ENCODE measurements around the gene ZNF197. TPM values are rescaled to one million over a fixed set of nuclear protein-coding genes. Genes with fewer than 3 reads are reported as not detected.

ZNF197 gene
- total and polyA plus RNA-seq, 2 of the 8 experiments (the other 6 are each of a cell fraction or from before 2014, with no cell fraction given): 3.9 to 16.8 TPM

- Histone ChIP-seq H3K36me3 (ENCODE audit: control insufficient read depth in 2 of 4, insufficient read depth in 4 of 4, low read length in 3 of 4) (peaks cover 17 to 50% (median 34%) of the 10 kb centered on the region in 4 experiments), H3K9me3 (ENCODE audit: insufficient read depth in 2 of 2, low read depth in 1 of 2, low read length in 1 of 2) (peaks cover 39 to 42% of the 10 kb centered on the region in 2 experiments), H3K27me3 (replicated peaks in 1 of 4; ENCODE audit: control insufficient read depth in 3 of 4, extremely low read depth in 1 of 4, insufficient read depth in 3 of 4, low read length in 3 of 4) (no peaks in the 10 kb centered on the region), H4K91ac (replicated peaks; ENCODE audit: insufficient read length, low read length) (no peak overlapping the region), H3K23ac (ENCODE audit: insufficient read length) (no peak overlapping the region), H3K9ac (replicated peaks in 1 of 4; ENCODE audit: extremely low read depth in 1 of 4, low read depth in 3 of 4, low read length in 3 of 4) (no peak overlapping the region), H3K18ac (ENCODE audit: extremely low read depth, low read length) (no peak overlapping the region), H2AK5ac (ENCODE audit: low read depth, low read length) (no peak overlapping the region), H2BK20ac (ENCODE audit: low read length) (no peak overlapping the region), H3K79me2 (ENCODE audit: control insufficient read depth in 1 of 2, insufficient read depth in 2 of 2, low read length in 2 of 2) (no peaks in the 10 kb centered on the region), H3K4me2 (ENCODE audit: insufficient read depth in 1 of 2, low read depth in 2 of 2, low read length in 2 of 2) (no peak overlapping the region), H4K5ac (ENCODE audit: insufficient read length, low read depth, low read length) (no peak overlapping the region), H2AFZ (ENCODE audit: low read length) (no peak overlapping the region), H3K4me1 (replicated peaks in 1 of 4; ENCODE audit: control insufficient read depth in 3 of 4, insufficient read depth in 4 of 4, low read length in 3 of 4) (no peaks in the 10 kb centered on the region), H3K4me3 (ENCODE audit: extremely low read depth in 1 of 4, insufficient read depth in 2 of 4, low read depth in 3 of 4, low read length in 4 of 4) (no peak overlapping the region), H3K27ac (ENCODE audit: low read depth, low read length) (no peak overlapping the region), H3K56ac (replicated peaks; ENCODE audit: insufficient read length, low read depth, low read length) (no peak overlapping the region), H4K8ac (ENCODE audit: extremely low read depth, insufficient read depth, low read length) (no peak overlapping the region), H2BK12ac (ENCODE audit: low read depth, low read length) (no peak overlapping the region), H4K20me1 (replicated peaks in 1 of 2; ENCODE audit: control insufficient read depth in 1 of 2, insufficient read depth in 2 of 2, low read length in 2 of 2) (no peaks in the 10 kb centered on the region), H2BK5ac (ENCODE audit: low read depth, low read length) (no peak overlapping the region), H2BK15ac (ENCODE audit: low read length) (no peak overlapping the region), H3K14ac (ENCODE audit: insufficient read length) (no peak overlapping the region), H3K4ac (replicated peaks; ENCODE audit: insufficient read length, low read depth, low read length) (no peak overlapping the region), H2BK120ac (replicated peaks; ENCODE audit: low read depth, low read length) (no peak overlapping the region), H3K79me1 (ENCODE audit: low read depth, low read length) (no peaks in the 10 kb centered on the region), H3K23me2 (ENCODE audit: low read depth, low read length) (no peaks in the 10 kb centered on the region)
- 95% methylated on average over 4 of the region's 4 CpGs; no CpG with 5 or more reads in 1 of the 2 experiments for WGBS, 2 experiments (ENCODE audit: extremely low coverage in 1 of 2, insufficient coverage in 1 of 2, insufficient read length in 1 of 2, insufficient replicate concordance in 2 of 2, low coverage in 1 of 2, low lambda C conversion rate in 2 of 2, missing lambda C conversion rate in 1 of 2)
- POLR2A ChIA-PET (ENCODE audit: partially characterized antibody): no interaction called here
- FAIRE-seq: no peak
- no peak for DNase-seq (ENCODE audit: low read depth in 1 of 2, low spot score in 2 of 2)
- CTCF ChIA-PET (ENCODE audit: partially characterized antibody): no interaction called here
- TF ChIP-seq HDAC6 (IDR thresholded peaks at IDR 0.05; ENCODE audit: low read depth, low read length) (no peak), EGR1 (IDR thresholded peaks at IDR 0.05; ENCODE audit: borderline replicate concordance, low read depth, low read length) (no peak), BACH1 (IDR thresholded peaks at IDR 0.05; ENCODE audit: low read length) (no peak), RBBP5 (IDR thresholded peaks at IDR 0.05; ENCODE audit: borderline replicate concordance, low read depth, low read length) (no peak), SP1 (IDR thresholded peaks at IDR 0.05; ENCODE audit: low read depth, low read length) (no peak), POLR2A (IDR thresholded peaks at IDR 0.05; ENCODE audit: control extremely low read depth in 1 of 2, low read depth in 2 of 2, low read length in 2 of 2) (no peak), POU5F1 (IDR thresholded peaks at IDR 0.05; ENCODE audit: low read depth, low read length) (no peak), RFX5 (IDR thresholded peaks at IDR 0.05; ENCODE audit: borderline replicate concordance, low read depth, low read length) (no peak), GTF2F1 (IDR thresholded peaks at IDR 0.05; ENCODE audit: borderline replicate concordance, low read depth, low read length) (no peak), SP4 (IDR thresholded peaks at IDR 0.05; ENCODE audit: low read length) (no peak), MAX (IDR thresholded peaks at IDR 0.05) (no peak), HDAC2 (IDR thresholded peaks at IDR 0.05; ENCODE audit: borderline replicate concordance in 1 of 2, low read depth in 2 of 2, low read length in 2 of 2) (no peak), CEBPB (IDR thresholded peaks at IDR 0.05; ENCODE audit: low read depth, low read length) (no peak), NRF1 (IDR thresholded peaks at IDR 0.05; ENCODE audit: low read depth, low read length) (no peak)
These were observed 18.2 kb downstream of the ZNF197 start for GRCh38 chr3:44643024-44643423.
